ENCODE results near the gene METTL21A. TPM values are rescaled to one million over a fixed set of nuclear protein-coding genes. Genes with fewer than 3 reads are reported as not detected.
A peak's percentile ranks its signal among the peaks of the same experiment; 100 is the strongest.

The METTL21A gene
- total RNA-seq, 1 donor from 2014 or later: 33.4 TPM

DNA sequence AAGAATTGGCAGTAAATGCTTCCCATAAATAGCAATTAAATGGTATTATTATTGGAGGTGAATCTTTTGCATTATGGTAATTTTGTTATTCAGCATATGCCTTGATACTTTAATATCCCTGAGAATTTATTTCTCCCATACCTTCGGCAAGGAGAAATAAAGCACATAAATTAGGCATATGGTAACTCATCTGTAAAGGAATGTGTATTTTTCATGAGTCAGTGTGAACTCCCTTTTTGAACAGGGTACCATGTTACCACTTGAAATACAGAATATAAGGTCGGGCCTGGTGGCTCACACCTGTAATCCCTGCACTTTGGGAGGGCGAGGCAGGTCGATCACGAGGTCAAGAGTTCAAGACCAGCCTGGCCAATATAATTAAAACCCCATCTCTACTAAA, 18.4 kb downstream of the METTL21A start:
- no peak overlapping the region for H3K27ac Mint-ChIP-seq (ENCODE audit: unreplicated experiment)
- DNase-seq (ENCODE audit: low read depth, low spot score): no peak
- TF ChIP-seq, protein P1, sequence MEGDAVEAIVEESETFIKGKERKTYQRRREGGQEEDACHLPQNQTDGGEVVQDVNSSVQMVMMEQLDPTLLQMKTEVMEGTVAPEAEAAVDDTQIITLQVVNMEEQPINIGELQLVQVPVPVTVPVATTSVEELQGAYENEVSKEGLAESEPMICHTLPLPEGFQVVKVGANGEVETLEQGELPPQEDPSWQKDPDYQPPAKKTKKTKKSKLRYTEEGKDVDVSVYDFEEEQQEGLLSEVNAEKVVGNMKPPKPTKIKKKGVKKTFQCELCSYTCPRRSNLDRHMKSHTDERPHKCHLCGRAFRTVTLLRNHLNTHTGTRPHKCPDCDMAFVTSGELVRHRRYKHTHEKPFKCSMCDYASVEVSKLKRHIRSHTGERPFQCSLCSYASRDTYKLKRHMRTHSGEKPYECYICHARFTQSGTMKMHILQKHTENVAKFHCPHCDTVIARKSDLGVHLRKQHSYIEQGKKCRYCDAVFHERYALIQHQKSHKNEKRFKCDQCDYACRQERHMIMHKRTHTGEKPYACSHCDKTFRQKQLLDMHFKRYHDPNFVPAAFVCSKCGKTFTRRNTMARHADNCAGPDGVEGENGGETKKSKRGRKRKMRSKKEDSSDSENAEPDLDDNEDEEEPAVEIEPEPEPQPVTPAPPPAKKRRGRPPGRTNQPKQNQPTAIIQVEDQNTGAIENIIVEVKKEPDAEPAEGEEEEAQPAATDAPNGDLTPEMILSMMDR (conservative IDR thresholded peaks at IDR 0.05): no peak
- peaks cover 8% of the 10 kb centered on the region for H3K9me3 Mint-ChIP-seq
- H3K4me1 Mint-ChIP-seq: peaks cover 13% of the 10 kb centered on the region
- H3K36me3 Mint-ChIP-seq (ENCODE audit: low read depth): peaks cover 36% of the 10 kb centered on the region
- H3K27me3 Mint-ChIP-seq (ENCODE audit: low read depth): no peaks in the 10 kb centered on the region
- H3K4me3 Mint-ChIP-seq: no peak overlapping the region

DNA sequence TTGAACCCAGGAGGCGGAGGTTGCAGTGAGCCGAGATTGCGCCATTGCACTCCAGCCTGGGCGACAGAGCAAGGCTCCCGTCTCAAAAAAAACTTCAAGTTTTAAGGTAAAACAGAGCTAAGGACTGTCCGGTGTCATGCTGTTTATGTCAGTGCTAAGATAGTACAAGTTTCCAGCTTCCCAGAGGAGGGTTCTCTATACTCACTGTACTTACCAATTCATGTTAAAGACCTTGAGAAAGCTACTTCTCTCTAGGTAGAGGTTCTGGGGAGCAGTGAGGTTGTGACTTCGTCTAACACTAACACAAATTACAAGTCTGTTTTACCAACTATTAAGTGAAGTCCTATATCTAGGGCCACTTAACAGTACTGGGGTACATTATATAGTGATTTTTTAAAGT, 18.8 kb downstream of the METTL21A start:
- Mint-ChIP-seq H3K27ac (ENCODE audit: unreplicated experiment) (no peak overlapping the region), H3K4me3 (no peak overlapping the region), H3K36me3 (ENCODE audit: low read depth) (peaks cover 36% of the 10 kb centered on the region), H3K9me3 (peaks cover 8% of the 10 kb centered on the region), H3K27me3 (ENCODE audit: low read depth) (no peaks in the 10 kb centered on the region), H3K4me1 (peaks cover 16% of the 10 kb centered on the region)
- TF ChIP-seq, protein P1 (conservative IDR thresholded peaks at IDR 0.05): no peak
- no peak for DNase-seq (ENCODE audit: low read depth, low spot score)

GRCh38 chr2:207603486-207603885, 21.7 kb downstream of the METTL21A start:
- H3K4me1 Mint-ChIP-seq: peaks cover 16% of the 10 kb centered on the region
- peak overlapping the region; percentile 68 for H3K27ac Mint-ChIP-seq (ENCODE audit: unreplicated experiment)
- peaks cover 27% of the 10 kb centered on the region for H3K36me3 Mint-ChIP-seq (ENCODE audit: low read depth)
- TF ChIP-seq, protein P1 (conservative IDR thresholded peaks at IDR 0.05): no peak
- DNase-seq (ENCODE audit: low read depth, low spot score): no peak
- H3K4me3 Mint-ChIP-seq: no peak overlapping the region
- peaks cover 4% of the 10 kb centered on the region for H3K9me3 Mint-ChIP-seq
- no peaks in the 10 kb centered on the region for H3K27me3 Mint-ChIP-seq (ENCODE audit: low read depth)

DNA sequence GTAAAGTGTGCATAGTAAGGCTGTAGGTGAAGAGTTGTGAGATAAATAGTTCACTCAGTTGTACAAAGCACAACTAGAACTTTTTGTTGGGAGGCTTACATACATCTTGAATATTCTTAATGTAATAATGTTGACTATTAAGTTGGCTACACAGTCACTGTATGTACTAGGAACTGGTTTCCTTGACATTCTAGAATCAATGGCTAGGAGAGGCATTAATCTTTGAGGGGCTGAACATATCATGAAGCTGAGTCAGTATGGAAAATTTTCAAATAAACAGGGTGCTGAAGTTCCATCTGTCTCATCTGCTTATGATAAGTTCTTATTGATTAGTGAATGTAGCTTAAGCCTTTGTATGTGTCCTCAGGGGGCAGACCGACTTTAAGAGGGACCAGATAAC, 23.4 kb downstream of the METTL21A start:
- TF ChIP-seq, protein P1 (conservative IDR thresholded peaks at IDR 0.05): no peak
- H3K27me3 Mint-ChIP-seq (ENCODE audit: low read depth): no peaks in the 10 kb centered on the region
- no peaks in the 10 kb centered on the region for H3K9me3 Mint-ChIP-seq
- H3K27ac Mint-ChIP-seq (ENCODE audit: unreplicated experiment): no peak overlapping the region
- no peak for DNase-seq (ENCODE audit: low read depth, low spot score)
- peaks cover 24% of the 10 kb centered on the region for H3K36me3 Mint-ChIP-seq (ENCODE audit: low read depth)
- no peak overlapping the region for H3K4me3 Mint-ChIP-seq
- peaks cover 16% of the 10 kb centered on the region for H3K4me1 Mint-ChIP-seq

- TF ChIP-seq, protein P1 (conservative IDR thresholded peaks at IDR 0.05): no peak
- Mint-ChIP-seq H3K4me1 (peaks cover 16% of the 10 kb centered on the region), H3K27me3 (ENCODE audit: low read depth) (no peaks in the 10 kb centered on the region), H3K36me3 (ENCODE audit: low read depth) (peaks cover 23% of the 10 kb centered on the region), H3K27ac (ENCODE audit: unreplicated experiment) (no peak overlapping the region), H3K4me3 (no peak overlapping the region), H3K9me3 (no peaks in the 10 kb centered on the region)
- no peak for DNase-seq (ENCODE audit: low read depth, low spot score)
Measured at GRCh38 chr2:207600231-207600630, 25.0 kb downstream of the METTL21A start.

DNA sequence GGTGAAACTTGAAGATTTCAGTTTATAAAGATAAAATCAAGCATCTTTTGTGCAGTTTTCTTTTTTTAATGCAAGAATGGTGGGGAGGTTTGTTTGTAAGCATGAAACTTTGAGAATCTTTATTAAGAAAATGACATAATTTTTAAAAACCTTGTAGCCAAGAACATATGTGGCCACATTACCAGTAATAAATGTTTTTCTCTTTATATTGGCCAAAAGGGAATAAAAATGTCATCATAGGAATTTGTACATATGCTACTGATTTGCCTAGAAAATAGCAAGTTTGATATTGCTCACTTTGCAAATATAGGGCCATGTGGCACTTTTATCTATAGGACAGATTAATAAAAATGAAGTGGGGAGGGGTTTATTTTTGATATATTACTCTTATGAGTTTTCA, 25.6 kb downstream of the METTL21A start:
- no peak for DNase-seq (ENCODE audit: low read depth, low spot score)
- H3K9me3 Mint-ChIP-seq: no peaks in the 10 kb centered on the region
- H3K27ac Mint-ChIP-seq (ENCODE audit: unreplicated experiment): no peak overlapping the region

More for the DNA sequence above, 25.6 kb downstream of the METTL21A start:
- TF ChIP-seq, protein P1 (conservative IDR thresholded peaks at IDR 0.05): no peak
- H3K4me3 Mint-ChIP-seq: no peak overlapping the region
- peaks cover 16% of the 10 kb centered on the region for H3K4me1 Mint-ChIP-seq
- no peaks in the 10 kb centered on the region for H3K27me3 Mint-ChIP-seq (ENCODE audit: low read depth)
- H3K36me3 Mint-ChIP-seq (ENCODE audit: low read depth): peaks cover 18% of the 10 kb centered on the region

Measured in neural crest cell (in vitro differentiated cells).